Stimulated activated CD4-positive, alpha-beta T cell treated with anti-CD3 and anti-CD28 coated beads, Interleukin-1b, Interleukin-23, amount 100 ng/mL, for 4 hours (primary cell): Measurements from ENCODE around the gene CLN5.
"Not testable (repeated sequence)": the region's sequence is repeated elsewhere in the genome, so short reads cannot be mapped to it uniquely, and the experiment has no call there.

Source experiments
- DNase-seq, 2 donors: peaks; one replicate each; pipeline ENCODE4 v3.0.0-alpha.2; 2020; ENCODE audit warnings: low read depth in 2 of 2

CLN5 gene

DNA sequence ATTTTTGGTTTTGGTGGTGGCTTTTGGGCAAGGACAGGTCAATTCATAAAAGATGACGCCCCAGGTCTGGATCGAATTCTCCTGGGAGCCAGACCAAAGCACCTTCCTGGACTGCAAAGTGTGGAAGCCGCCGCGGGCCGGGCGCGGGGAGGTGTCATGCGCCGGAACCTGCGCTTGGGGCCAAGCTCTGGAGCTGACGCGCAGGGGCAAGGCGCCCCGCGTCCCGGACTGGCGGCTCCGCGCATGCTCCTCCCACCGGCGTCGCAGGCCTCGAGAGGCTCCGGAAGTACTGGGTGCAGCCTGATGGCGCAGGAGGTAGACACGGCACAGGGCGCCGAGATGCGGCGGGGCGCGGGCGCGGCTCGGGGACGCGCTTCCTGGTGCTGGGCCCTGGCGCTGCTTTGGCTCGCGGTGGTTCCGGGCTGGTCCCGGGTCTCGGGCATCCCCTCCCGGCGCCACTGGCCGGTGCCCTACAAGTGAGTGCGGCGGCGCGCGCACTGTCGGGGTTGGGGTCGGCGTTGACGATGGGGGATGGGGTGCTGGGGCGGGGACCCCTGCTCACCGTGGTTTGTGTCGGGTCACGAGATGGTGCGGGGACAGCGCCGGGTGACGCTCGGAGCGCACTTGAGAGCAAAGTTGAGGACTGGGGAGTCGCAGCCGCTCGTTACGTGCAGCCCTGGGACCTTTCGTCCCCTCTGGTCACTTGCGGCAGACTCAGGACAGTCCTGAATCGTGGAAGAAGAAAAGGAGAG, at the start of gene CLN5:
Gene CLN5 (plus strand): TSS at position 286 of the 752 bp plus-strand sequence. CDS start 18 bp downstream, at position 304.
- DNase-seq = peak; percentile 89 to 90

DNA sequence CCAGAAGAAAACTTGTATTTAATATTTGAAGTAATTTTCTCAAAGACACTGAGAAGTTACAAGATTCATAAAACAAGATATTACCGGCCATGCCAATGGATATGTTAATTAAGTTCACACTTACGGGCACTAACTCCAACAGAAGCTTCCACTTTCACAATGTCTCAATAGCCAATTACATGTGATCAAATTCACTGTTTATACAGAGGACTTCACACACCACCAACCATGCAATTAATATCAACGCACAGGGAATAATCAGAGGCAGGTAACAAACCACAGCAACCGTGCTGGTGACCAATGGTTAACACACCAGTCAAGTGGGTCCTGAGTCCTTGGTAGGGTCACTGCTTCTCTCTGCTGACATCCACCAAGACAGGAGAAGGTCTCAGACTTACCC, 49.5 kb upstream of the CLN5 start:
- DNase-seq = no peak

DNA sequence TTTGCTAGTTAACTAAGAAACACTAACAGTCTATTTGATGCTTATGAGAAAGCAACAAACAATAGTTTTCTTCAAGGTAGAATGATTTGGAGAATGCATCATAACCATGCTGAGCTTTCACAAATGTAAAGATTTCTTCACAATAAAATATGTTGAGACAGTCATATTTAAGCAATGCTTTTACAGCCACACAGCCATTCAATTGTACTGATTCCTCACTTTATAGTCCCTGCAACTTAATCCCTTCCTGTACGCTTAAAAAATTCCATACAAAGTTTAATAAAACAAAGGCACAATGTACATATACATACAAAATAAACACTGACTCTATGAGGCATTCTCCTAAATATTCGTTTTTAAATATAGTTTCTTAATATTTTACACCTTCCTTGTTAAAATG, 48.2 kb upstream of the CLN5 start:
- no peak for DNase-seq

DNA sequence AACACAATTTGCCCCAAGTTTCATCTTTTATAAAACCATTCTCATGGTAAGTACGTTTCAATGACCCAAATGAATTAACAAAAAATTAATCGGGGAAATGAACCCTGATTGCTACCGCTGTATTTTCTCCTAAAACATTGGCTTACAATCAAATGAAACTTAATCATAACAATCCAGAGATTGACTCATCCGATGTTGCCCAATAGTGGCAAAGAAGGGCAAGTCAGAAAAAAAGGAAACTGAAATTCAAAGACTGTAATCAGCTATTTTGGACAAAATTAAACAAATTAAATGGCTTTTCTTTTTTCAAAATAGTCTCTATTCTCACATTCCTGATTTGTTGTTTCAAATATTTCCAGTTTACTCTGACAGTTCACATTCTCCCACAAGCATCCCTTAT, 47.4 kb upstream of the CLN5 start:
- DNase-seq = no peak

DNA sequence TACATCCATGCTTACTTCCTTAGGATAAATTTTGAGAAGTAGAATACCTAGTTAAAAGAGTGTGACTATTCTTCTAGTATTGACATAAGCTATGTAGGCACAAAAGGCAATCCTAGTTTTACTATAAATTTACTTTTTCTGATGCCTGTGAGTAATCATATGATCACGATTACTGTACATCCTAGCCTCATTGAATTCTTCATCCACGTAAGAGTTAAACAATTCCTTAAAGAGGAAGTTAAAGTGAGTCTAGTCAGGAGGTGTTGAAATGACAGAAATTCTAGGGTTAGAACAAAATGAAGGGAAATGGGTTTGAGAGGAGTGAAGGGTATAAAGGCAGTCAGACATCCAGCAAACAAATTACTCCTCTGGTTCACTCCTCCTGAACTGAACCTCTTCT, 43.7 kb upstream of the CLN5 start, which contains the start of gene ACOD1:
Gene ACOD1 (plus strand): TSS at position 363 of the 400 bp plus-strand sequence. CDS start 48 bp downstream, outside the sequence.
- DNase-seq = no peak

DNA sequence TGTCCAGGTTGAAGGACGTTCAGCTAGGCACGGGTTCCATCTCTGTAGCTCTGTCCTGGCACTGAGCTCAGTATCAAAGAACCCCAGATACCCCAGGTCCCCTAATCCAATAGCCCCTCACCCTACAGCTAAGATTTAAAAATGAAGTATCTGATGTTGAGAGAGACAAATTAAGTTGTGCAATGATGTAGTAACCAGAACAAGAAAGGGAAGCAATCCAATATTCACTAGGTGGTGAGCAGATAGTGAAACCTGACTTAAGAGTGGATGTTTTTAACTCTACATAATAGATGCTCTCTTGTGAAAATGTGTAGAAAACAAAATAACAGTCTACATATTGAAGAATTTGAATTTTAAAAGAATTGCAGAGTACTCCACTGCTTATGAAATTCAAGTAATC, 41.8 kb upstream of the CLN5 start:
- DNase-seq = no peak

DNA sequence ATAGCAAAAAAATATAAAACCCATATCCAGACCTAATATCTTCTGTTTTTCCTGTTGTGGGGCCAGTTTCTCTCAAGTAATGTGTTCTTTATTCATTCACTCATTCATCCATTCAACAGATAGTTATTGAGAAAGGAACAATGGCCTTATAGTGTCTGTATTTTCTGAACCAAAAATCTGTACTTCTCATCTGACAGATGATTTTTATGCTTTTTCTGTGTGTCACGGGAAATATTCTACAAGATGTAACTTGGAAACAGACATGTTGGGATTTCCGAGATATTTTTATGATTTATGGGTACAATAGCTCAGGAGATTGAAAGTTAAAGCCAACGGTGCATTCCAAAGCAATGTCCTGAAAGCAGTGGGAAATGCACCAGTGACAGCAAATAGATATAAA, 37.9 kb upstream of the CLN5 start:
- no peak for DNase-seq

DNA sequence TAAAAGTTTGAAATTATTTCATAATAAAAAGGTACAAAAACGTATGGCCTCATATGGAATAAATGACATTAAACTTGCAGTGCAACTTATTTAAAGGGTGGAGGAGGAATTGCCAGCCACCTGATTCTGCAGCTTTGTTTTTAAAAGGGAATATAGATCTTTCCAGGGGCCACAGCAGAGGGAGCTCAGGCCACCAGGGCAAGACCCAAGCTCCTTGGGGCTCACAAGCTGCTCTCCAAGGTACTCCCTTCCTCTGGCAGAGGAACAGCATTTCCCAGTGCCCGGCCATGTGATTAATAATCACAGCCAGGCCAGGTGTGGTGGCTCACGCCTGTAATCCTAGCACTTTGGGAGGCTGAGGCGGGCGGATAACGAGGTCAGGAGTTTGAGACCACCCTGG, 37.3 kb upstream of the CLN5 start:
- no peak for DNase-seq

DNA sequence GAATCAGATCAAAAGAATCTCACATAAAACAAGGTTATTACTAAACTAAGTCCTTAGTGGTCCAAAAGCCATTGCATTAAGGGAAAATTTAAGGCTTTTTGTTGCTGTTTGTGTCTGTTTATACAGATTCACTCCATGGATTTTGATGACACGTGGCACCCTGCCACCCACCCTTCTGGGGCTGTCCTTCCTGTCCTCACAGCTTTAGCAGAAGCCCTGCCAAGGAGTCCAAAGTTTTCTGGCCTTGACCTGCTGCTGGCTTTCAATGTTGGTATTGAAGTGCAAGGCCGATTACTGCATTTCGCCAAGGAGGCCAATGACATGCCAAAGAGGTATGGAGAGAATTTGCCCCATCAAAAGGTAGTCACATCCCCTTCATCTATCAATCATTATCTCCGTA, 36.7 kb upstream of the CLN5 start:
- DNase-seq = no peak

DNA sequence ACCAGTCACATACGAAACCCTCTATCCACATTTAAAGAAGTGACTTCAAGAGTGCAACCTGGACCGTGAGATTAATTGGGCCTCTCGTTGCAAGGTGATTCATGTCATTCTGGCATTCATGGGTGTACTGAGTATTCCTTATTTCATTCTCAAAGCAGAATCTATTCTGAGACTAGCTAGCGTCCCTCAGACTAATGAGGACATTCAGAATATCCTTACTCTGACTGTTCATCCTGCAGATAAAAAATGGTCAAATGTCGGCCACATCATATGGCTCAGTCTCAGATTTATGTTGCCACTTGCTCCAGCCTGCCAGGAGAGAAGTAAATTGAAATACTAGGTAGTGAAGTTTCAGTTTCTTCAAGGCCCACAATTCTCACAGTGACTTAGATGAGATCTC, 36.2 kb upstream of the CLN5 start:
- no peak for DNase-seq

DNA sequence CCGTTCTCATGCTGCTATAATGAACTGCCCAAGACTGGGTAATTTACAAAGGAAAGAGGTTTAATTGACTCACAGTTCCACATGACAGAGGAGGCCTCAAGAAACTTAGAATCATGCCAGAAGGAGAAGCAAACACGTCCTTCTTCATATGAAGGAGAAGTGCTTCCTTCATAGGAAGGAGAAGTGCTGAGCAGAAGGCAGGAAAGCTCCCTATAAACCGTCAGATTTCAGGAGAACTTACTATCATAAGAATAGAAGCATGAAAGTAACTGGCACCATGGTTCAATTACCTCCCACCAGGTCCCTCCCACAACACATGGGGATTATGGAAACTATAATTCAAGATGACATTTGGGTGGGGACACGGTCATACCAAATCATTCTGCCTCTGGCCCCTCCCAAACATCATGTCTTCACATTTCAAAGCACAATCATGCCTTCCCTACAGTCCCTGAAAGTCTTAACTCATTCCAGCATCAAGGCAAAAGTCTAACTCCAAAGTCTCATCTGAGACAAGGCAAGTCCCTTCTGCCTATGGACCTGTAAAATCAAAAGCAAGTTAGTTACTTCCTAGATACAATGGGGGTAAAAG, 32.9 kb upstream of the CLN5 start:
- no peak for DNase-seq

DNA sequence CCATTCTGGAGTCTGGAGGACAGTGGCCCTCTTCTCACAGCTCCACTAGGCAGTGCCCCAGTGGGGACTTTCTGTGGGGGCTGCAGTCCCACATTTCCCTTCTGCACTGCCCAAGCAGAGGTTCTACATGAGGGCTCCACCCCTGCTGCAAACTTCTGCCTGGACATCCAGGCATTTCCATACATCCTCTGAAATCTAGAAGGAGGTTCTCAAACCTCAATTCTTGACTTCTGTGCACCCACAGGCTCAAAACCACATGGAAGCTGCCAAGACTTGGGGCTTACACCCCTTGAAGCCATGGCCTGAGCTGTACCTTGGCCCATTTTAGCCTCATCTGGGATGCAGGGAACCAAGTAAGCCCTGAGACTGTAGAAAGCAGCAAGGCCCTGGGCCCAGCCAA, 32.1 kb upstream of the CLN5 start:
- DNase-seq = not testable (repeated sequence)

DNA sequence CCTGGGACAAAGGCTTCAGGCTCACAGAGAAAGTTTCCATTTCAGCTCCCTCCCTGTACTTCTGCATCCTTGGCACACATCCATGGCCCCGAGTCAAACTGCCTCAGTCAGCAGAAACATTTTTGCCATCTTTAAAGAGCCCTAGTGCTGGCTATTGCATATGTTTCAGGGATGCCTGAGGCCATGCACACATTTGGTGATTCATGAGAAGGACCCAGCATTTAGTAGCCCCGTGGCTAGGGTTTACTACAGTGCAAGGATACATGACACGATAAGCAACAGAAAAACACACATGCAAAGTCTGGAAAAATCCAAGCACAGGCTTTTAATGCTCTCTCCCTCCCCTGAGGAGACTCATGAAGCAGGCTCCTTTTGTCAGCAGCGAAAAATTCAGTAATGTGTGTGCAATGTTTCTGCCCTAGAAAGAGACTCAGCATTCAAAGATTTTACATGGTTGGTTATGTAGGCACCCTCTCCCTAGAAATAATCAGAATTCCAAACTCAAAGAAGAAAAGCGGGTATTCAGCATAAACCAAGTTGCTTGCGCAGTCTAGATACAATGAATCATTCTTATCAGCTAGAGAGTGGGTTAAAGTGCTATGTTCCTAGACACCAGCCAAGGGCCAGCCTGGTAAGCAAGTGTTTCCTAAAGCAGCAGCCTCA, 26.0 kb upstream of the CLN5 start:
- no peak for DNase-seq

DNA sequence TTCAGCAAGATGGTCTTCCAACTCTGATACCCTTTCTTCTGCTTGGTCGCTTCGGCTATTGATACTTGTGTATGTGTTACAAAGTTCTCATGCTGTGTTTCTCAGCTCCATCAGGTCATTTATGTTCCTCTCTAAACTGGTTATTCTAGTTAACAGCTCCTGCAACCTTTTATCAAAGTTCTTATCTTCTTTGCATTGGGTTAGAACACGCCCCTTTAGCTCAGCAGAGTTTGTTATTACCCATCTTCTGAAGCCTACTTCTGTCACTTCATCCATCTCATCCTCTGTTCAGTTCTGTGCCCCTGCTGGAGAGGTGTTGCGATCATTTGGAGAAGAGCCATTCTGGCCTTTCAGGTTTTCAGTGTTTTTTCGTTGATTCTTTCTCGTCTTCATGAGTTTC, 24.9 kb upstream of the CLN5 start:
- no peak for DNase-seq

DNA sequence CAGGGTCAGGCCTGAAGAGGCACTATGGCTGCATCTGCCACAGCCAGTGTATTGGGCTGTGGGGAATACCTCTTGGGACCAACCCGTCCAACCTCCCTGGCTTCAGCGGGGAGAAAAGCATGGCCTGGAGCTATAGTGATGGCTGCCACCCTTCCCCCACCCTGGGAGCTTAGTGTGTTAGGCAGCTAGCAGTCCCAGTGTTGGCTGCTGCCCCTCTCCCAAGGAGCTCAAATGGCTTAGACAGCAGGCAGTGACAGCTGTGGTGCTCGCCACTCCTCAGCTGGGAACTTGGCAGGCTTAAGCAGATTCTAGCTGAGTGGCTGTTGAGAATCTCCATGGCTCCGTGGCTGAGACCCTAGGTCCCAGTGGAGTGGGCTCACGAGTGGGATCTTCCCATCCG, 23.8 kb upstream of the CLN5 start:
- DNase-seq = no peak

DNA sequence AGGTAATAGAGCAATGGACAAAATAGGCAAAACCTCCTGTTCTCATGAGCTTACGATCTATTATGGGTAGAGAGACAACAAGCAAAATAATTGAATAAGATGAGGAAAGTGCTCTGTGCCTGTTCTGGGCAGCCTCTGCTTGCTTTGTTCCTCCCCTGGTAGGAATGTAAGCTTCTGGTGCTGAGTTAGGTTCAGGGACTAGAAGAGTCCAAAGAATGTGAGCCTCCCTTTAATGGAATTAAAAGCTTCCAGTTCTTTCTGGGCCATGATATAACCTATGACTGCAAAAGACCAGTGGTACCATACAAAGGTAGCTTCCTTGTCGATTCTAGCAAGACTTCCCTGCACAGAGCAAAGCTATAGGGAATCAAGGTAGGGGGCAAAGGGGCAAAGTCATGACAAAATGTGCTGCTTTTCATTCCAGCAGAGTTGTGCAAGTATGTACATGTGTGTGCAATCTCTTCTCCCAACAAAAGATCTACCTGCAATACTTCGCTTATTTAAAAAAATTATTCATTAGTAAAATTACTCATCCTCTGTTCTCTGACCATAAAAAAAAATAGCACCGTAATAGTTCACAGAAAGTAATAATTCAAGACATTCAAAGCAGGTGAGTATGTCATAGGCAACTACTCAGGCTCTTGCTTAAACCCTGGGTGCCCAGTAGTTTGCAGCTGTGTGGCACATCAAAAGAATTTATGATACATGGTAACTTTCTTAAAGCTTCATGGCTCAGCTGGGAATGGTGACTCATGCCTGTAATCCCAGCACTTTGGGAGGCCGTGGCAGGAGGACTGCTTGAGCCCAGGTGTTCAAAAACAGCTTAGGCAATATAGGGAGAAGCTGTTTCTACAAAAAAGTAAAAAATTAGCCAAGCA, 22.2 kb upstream of the CLN5 start:
- DNase-seq = no peak

DNA sequence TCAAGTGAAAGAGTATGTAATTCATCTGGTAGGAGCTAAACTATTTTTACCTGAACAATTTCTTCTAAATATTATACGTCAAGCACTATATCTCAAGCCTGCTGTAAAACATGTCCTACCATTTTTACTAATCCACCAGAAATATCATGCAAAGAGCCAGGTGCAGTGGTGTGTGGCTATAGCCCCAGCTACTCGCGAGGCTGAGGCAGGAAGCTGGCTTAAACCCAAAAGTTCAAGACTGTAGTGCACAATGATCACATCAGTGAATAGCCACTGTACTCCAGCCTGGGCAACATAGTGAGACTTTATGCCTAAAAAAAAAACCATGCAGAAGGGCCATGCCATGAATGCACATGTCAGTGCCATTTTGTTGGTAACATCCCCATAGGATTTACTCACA, 20.7 kb upstream of the CLN5 start:
- DNase-seq = no peak

DNA sequence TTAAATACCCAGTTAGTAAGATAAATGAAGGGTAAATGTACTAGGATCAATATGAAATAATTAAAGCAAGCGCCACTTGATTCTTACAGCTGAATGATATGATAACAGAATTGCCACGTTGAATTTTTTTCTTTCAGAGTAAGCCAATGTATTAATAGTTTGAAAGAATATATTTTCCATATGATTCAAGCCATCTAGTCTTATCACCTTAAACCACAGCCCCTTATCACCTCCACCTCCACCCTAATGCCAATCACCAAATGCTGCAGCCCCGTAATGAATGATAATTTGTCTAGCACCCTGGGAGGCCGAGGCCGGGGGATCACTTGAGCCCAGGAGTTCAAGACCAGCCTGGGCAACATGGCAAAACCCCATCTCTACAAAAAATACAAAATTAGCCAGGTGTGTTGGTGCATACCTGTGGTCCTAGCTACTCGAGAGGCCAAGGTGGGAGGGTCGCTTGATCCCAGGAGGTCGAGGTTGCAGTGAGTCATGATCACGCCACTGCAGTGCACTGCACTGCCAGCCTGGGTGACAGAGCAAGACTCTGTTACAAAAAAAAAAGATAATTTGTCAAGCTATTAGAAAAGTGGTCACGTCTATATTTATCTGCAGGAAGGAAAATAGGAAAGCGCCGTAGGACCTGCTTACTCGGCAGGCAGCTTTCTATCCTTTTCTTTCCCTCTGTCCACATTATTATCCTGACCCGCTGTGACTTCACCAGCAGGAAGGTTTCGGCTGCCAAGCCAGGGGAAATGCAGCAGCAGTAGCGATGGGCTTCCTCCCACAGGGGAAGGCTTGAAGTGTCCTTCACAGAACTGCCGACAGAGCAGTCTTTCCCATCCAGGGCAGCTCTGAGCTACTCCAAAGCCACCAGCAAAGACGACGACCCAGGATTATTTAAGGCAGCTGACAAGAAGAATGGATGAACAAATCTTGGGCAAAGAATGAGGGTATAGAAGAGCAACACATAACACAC, 19.7 kb upstream of the CLN5 start:
- DNase-seq = no peak

DNA sequence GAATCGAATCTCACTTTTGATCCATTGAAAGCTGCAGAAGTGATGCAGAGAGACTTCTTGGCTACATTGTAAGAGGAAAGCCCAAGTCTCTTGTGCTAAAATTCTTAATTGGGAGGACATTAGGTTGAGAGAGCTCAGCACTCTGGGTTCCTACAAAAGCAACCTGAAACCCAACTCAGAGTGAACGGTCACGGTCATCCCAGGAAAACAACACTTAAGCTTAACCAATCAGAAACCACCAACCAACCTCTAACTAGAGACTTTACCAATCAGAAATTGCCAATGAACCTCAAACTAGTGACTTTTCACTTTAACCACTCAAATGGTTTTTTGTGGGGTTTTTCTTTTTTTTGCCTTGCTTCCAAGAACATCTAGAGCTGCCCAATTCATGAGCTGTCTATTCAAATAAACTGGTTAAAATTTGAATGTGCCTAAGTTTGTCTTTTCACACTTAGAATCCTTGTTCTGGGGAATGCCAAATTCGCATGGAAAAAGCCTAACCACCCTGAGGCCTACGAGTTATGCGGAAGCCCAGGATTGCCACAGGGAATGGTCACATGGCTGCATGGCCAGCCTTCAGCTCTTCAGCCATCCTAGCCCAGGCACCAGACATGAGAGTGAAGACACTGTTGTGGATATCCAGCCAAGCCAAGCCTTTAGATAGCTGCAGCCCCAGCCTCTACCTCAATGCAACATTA, 17.8 kb upstream of the CLN5 start:
- DNase-seq = no peak

DNA sequence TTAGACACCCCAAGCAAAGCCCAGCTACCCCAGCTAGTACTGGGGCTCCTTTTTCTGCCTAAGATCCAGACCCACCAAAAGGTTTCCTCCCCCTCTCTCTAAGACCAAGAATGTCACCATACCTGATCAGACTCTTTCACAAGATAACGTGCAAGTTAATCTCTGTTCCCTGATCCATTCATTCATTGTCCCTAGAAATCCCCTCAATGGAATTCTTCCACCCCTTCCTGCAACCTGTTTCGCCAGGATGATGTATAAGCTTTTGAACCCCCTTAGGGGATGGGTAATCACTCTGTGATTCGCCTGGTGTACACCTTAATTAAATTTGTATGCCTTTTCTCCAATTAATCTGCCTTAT, 17.3 kb upstream of the CLN5 start:
- no peak for DNase-seq
